Peyer's patch (tissue), 4 donors: Measurements from ENCODE around the gene KRT83.

Experiments used
- POLR2A ChIP-seq, 2 donors: fragments of 450-650 bp; IDR thresholded peaks; one replicate each; pipeline ENCODE4 v1.5.1; 2017; ENCODE audit warnings: antibody characterized with exemption in 2 of 2, mild to moderate bottlenecking in 2 of 2, moderate library complexity in 2 of 2
- TF ChIP-seq, protein P1 (sequence below), 6 experiments: fragments of 450-650 bp in 4 of 6; fragments of 200-600 bp in 2 of 6; sonication (generic) in 1 of 6; IDR thresholded peaks; one replicate each; pipeline ENCODE4 v1.5.1; 2017 to 2019; ENCODE audit warnings: antibody characterized with exemption in 6 of 6, mild to moderate bottlenecking in 3 of 6, moderate library complexity in 1 of 6

DNA sequence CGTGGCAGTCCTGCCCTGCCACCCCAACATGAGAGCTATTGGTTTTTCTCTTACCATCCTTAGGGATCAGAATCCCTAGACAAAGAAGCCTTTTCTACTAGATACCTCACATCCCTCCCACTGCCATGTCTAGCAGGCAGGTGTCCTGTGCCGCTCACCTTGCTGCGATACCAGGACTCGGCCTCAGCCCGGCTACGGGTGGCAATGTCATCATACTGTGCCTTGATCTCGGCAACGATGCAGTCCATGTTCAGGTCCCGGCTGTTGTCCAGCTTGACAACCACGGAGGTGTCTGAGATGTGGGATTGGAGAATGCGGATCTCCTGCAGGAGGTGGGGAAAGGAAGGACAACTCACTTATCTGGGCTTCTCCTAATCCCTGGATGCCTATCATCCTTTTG, 4.5 kb downstream of the KRT83 start:
- TF ChIP-seq, protein P1, sequence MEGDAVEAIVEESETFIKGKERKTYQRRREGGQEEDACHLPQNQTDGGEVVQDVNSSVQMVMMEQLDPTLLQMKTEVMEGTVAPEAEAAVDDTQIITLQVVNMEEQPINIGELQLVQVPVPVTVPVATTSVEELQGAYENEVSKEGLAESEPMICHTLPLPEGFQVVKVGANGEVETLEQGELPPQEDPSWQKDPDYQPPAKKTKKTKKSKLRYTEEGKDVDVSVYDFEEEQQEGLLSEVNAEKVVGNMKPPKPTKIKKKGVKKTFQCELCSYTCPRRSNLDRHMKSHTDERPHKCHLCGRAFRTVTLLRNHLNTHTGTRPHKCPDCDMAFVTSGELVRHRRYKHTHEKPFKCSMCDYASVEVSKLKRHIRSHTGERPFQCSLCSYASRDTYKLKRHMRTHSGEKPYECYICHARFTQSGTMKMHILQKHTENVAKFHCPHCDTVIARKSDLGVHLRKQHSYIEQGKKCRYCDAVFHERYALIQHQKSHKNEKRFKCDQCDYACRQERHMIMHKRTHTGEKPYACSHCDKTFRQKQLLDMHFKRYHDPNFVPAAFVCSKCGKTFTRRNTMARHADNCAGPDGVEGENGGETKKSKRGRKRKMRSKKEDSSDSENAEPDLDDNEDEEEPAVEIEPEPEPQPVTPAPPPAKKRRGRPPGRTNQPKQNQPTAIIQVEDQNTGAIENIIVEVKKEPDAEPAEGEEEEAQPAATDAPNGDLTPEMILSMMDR (IDR thresholded peaks at IDR 0.05): no peak
- no peak for TF ChIP-seq POLR2A (IDR thresholded peaks at IDR 0.05)
